Calu3 (cell line): ENCODE results near the gene PMFBP1. TPM values are rescaled to one million over a fixed set of nuclear protein-coding genes. Genes with fewer than 3 reads are reported as not detected.
"Not testable (repeated sequence)": the region's sequence is repeated elsewhere in the genome, so short reads cannot be mapped to it uniquely, and the experiment has no call there.

ENCODE experiments used
- BruUV-seq: library from RNA; stranded (reverse); fragments of 400-500 nt; replicated peaks from 2 replicates; lab custom pipeline; 2021; lab: Mats Ljungman, UMichigan
- CTCF ChIA-PET: fragments of 300-600 bp; sonication (Branson Sonifier 250); formaldehyde crosslinking; loops from one replicate; lab custom pipeline; 2022; ENCODE audit warnings: antibody characterized with exemption; lab: Charles Lee
- DNase-seq: peaks from one replicate; pipeline ENCODE4 v3.0.0; 2022
- H3K27ac Mint-ChIP-seq: one replicate; pipeline ENCODE4 v1.8.0; 2022; ENCODE audit warnings: mixed read lengths; ENCODE audit not compliant: unreplicated experiment
- H3K27me3 Mint-ChIP-seq: one replicate; pipeline ENCODE4 v1.8.0; 2022; ENCODE audit warnings: mixed read lengths; ENCODE audit not compliant: unreplicated experiment
- H3K36me3 Mint-ChIP-seq: one replicate; pipeline ENCODE4 v1.8.0; 2022; ENCODE audit warnings: mild to moderate bottlenecking, moderate library complexity, mixed read lengths; ENCODE audit not compliant: insufficient read depth, unreplicated experiment
- H3K4me1 Mint-ChIP-seq: one replicate; pipeline ENCODE4 v1.8.0; 2022; ENCODE audit warnings: mild to moderate bottlenecking, low read depth, mixed read lengths; ENCODE audit not compliant: unreplicated experiment
- H3K4me3 Mint-ChIP-seq: one replicate; pipeline ENCODE4 v1.8.0; 2022; ENCODE audit warnings: mild to moderate bottlenecking, low read depth, moderate library complexity, mixed read lengths; ENCODE audit not compliant: unreplicated experiment
- H3K9me3 Mint-ChIP-seq: one replicate; pipeline ENCODE4 v1.8.0; 2022; ENCODE audit warnings: low read depth, mixed read lengths; ENCODE audit not compliant: unreplicated experiment
- intact Hi-C: fragments of 100-400 bp; cut with micrococcal nuclease; formaldehyde crosslinking; loops from one replicate; pipeline ENCODE4 v1.10.0; 2022; ENCODE audit not compliant: unreplicated experiment
- total RNA-seq: library from RNA; stranded (reverse); gene quantifications from 2 replicates; pipeline ENCODE4 v1.2.3, GENCODE V29; 2022
- TF ChIP-seq, protein P1 (sequence below): fragments of 200-600 bp; IDR thresholded peaks from one replicate; pipeline ENCODE4 v1.8.0; 2022; ENCODE audit warnings: antibody characterized with exemption; ENCODE audit not compliant: unreplicated experiment

The PMFBP1 gene
- total RNA-seq, 1 experiment from 2014 or later, result 8.5 TPM

DNA sequence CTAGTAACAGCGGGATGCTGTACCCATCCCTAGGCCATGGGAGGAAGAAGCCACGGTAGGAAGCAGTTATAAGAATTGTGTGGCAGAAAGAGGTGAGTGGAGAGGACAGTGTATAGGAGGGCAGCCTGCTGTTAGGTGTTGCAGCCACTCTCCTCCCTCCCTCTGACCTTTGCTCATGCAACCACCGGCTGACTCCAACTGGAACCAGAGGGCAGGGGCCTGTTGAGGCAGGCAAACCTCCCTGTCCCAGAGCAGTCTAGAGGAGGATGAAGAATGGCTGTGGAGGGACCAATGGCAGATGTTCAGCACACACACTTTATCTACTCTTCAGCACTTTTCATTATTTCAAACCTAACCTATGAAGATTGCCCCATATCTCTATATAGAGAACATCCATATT is 80.7 kb downstream of the PMFBP1 start:
- H3K4me3 Mint-ChIP-seq, result no peak overlapping the region
- DNase-seq, result no peak

DNA sequence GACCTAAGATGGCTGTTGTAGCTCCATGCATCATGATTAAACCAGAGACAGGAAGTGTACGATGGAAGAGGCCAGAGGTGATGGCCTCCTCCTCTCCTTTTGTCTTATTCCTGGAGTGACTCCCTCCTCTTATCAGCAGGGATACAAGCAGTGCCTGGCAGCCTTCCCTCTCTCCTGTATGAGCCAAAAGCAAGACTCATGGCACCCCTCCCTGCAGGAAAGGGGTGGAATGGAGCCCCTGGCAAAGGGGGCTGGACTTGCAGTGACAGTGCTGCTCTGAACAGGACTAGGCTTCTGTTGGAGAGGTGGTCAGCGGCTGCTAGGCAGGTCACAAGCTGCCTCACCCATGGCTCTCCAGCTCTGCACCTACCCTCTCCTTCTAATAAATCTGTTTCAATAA is 87.0 kb downstream of the PMFBP1 start:
- TF ChIP-seq, protein P1, sequence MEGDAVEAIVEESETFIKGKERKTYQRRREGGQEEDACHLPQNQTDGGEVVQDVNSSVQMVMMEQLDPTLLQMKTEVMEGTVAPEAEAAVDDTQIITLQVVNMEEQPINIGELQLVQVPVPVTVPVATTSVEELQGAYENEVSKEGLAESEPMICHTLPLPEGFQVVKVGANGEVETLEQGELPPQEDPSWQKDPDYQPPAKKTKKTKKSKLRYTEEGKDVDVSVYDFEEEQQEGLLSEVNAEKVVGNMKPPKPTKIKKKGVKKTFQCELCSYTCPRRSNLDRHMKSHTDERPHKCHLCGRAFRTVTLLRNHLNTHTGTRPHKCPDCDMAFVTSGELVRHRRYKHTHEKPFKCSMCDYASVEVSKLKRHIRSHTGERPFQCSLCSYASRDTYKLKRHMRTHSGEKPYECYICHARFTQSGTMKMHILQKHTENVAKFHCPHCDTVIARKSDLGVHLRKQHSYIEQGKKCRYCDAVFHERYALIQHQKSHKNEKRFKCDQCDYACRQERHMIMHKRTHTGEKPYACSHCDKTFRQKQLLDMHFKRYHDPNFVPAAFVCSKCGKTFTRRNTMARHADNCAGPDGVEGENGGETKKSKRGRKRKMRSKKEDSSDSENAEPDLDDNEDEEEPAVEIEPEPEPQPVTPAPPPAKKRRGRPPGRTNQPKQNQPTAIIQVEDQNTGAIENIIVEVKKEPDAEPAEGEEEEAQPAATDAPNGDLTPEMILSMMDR, result no peak
- intact Hi-C loops, result no loop called here
- CTCF ChIA-PET, result interaction anchor here (0.7 kb wide), 1 partner anchor 22 kb away, joined by 3 read pairs; the partner anchor contains the start of gene HPR
- no peak overlapping the region for H3K27ac Mint-ChIP-seq
- peaks cover 17% of the 10 kb centered on the region for H3K36me3 Mint-ChIP-seq
- DNase-seq, result no peak
- H3K27me3 Mint-ChIP-seq, result no peaks in the 10 kb centered on the region
- H3K4me3 Mint-ChIP-seq, result no peak overlapping the region
- peaks cover 11% of the 10 kb centered on the region for H3K4me1 Mint-ChIP-seq
- H3K9me3 Mint-ChIP-seq, result peaks cover 6% of the 10 kb centered on the region
- BruUV-seq, result no TSS peak

More for the DNA sequence above, 80.7 kb downstream of the PMFBP1 start:
- no peak overlapping the region for H3K27ac Mint-ChIP-seq
- no peaks in the 10 kb centered on the region for H3K9me3 Mint-ChIP-seq
- H3K4me1 Mint-ChIP-seq, result peaks cover 36% of the 10 kb centered on the region
- TF ChIP-seq, protein P1, result no peak
- intact Hi-C loops, result no loop called here
- no TSS peak for BruUV-seq
- no peaks in the 10 kb centered on the region for H3K27me3 Mint-ChIP-seq
- CTCF ChIA-PET, result no interaction called here
- H3K36me3 Mint-ChIP-seq, result peaks cover 34% of the 10 kb centered on the region

DNA sequence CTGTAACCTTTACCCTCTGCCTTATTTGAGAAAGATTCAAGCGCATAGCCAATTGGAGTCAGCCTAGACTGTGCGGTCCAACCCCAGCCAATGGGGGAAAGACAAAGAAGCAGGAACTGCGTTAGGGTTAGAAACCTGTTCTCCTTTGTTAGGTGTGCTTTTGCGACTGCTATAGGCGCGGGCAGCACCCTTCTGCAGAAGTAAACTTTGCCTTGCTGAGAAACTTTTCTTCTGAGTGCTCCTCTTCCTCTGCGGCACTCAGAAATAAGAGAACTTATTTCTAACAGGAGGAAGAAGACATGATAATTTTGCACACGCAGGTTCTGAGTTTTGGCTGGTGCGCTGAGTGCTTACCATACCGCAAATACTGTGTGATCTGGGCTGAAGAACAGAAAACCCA is 87.5 kb downstream of the PMFBP1 start:
- peaks cover 6% of the 10 kb centered on the region for H3K9me3 Mint-ChIP-seq
- intact Hi-C loops, result no loop called here
- DNase-seq, result no peak
- CTCF ChIA-PET, result no interaction called here
- no peak overlapping the region for H3K27ac Mint-ChIP-seq
- no peaks in the 10 kb centered on the region for H3K27me3 Mint-ChIP-seq
- H3K4me1 Mint-ChIP-seq, result peaks cover 11% of the 10 kb centered on the region
- peaks cover 17% of the 10 kb centered on the region for H3K36me3 Mint-ChIP-seq
- TF ChIP-seq, protein P1, result no peak
- H3K4me3 Mint-ChIP-seq, result no peak overlapping the region
- no TSS peak for BruUV-seq

DNA sequence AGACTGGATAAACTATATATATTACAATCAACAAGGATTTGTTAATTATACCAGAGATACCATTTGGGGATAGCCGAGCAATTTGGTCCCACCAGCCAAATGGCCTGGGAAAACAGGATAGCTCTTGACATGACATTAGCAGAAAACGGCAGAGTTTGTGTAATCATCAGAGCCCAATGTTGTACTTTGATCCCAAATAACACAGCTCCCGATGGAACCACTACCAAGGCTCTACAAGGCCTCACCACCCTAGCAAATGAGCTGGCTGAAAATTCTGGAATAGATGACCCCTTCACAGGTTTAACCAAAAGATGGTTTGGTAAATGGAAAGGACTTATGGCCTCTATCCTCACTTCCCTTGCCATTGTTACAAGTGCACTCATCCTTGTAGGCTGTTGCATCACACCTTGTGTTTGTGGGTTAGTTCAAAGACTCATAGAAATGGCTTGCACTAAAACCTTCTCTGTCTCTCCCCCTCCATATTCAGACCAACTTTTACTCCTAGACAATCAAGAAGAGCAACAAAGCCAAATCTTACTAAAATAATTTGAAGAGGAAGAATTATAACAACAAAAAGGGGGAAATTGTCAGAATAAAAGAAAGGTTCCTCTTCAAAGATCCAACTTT is 88.1 kb downstream of the PMFBP1 start:
- Mint-ChIP-seq H3K4me3 (no peak overlapping the region), H3K9me3 (peaks cover 6% of the 10 kb centered on the region), H3K27ac (no peak overlapping the region), H3K27me3 (no peaks in the 10 kb centered on the region), H3K36me3 (peaks cover 17% of the 10 kb centered on the region), H3K4me1 (peaks cover 11% of the 10 kb centered on the region)
- TF ChIP-seq, protein P1, result no peak
- DNase-seq, result no peak
- no TSS peak for BruUV-seq
- intact Hi-C loops, result no loop called here
- CTCF ChIA-PET, result interaction anchor here (0.5 to 0.6 kb wide), 2 partner anchors 728 to 1629 kb away, joined by 3 read pairs; no protein-coding TSS in a partner anchor

DNA sequence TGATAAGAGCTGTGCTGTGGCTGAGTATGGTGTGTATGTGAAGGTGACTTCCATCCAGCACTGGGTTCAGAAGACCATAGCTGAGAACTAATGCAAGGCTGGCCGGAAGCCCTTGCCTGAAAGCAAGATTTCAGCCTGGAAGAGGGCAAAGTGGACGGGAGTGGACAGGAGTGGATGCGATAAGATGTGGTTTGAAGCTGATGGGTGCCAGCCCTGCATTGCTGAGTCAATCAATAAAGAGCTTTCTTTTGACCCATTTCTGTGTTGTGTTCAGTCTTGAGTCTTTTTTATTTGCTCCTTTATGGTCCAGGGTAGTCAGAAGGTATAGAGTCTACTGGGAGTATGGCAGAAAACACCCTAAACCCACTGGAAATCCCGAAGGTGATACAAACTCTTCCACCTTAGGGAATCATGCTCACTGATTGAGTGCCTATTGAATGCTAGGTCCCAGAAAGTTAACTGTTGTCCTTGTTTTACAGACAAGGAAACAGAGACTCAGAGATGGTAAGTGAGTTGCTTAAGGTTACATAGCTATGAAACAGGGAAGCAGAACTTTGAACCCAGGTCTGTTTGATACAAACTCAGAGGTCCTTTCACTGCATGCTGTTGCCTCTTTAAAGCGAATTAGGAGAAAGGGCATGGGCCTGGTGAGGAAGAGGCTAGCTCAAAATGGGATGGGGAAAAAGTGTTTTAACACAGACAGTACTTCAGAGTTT is 94.8 kb downstream of the PMFBP1 start:
- H3K36me3 Mint-ChIP-seq, intact Hi-C loops, BruUV-seq, H3K4me3 Mint-ChIP-seq, H3K27ac Mint-ChIP-seq, H3K4me1 Mint-ChIP-seq, H3K9me3 Mint-ChIP-seq, CTCF ChIA-PET, H3K27me3 Mint-ChIP-seq, DNase-seq: not testable (repeated sequence)

DNA sequence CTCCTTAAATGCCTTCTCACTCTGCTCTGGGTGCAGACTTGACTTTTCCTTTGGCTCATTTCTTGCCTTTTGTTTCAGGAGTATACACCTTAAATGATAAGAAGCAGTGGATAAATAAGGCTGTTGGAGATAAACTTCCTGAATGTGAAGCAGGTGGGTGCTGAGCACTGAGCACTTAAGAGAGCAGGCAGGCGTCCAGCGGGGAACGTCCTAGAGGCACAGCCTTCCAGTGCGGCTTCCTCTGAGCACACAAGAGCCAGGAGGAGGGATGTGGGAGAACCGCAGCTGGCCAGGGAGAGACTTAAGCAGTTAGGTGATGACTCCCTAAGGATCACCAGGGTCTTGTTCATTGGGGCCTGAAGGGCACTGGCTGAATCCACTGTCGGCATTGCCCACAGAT is 96.9 kb downstream of the PMFBP1 start:
- H3K27me3 Mint-ChIP-seq, DNase-seq, intact Hi-C loops, BruUV-seq, H3K4me3 Mint-ChIP-seq, H3K4me1 Mint-ChIP-seq, CTCF ChIA-PET, H3K36me3 Mint-ChIP-seq, H3K27ac Mint-ChIP-seq, H3K9me3 Mint-ChIP-seq: not testable (repeated sequence)
